OCI-LY7 (cell line): ENCODE measurements around the gene COX17. TPM values are rescaled to one million over a fixed set of nuclear protein-coding genes. Genes with fewer than 3 reads are reported as not detected.
A peak's percentile ranks its signal among the peaks of the same experiment; 100 is the strongest.

ENCODE experiments used
- BruUV-seq: library from RNA; stranded (reverse); fragments of 400-500 nt; replicated peaks from 2 replicates; lab custom pipeline; 2021; lab: Mats Ljungman, UMichigan
- CTCF ChIA-PET: fragments of 300-600 bp; sonication (Branson Sonifier 250); formaldehyde crosslinking; loops from one replicate; lab custom pipeline; 2022; ENCODE audit warnings: antibody characterized with exemption; ENCODE audit not compliant: unreplicated experiment; lab: Charles Lee
- POLR2A ChIA-PET: fragments of 300-600 bp; sonication (Branson Sonifier 250); formaldehyde crosslinking; loops from one replicate; lab custom pipeline; 2022; ENCODE audit warnings: antibody characterized with exemption; lab: Charles Lee
- DNase-seq: peaks from one replicate; pipeline ENCODE4 v3.0.0-alpha.2; 2015; ENCODE audit warnings: low spot score
- H2AFZ ChIP-seq: fragments of 200-600 bp; sonication (generic), shearing (Covaris generic); 2 replicates; pipeline ENCODE4 v1.6.1; 2014; ENCODE audit warnings: mild to moderate bottlenecking, antibody characterized with exemption, low read length, moderate library complexity
- H3K27ac ChIP-seq: fragments of 200-600 bp; sonication (generic); 2 replicates; pipeline ENCODE4 v1.5.1; 2014; ENCODE audit warnings: mixed run types, low read depth, mild to moderate bottlenecking, moderate library complexity, low read length, inconsistent platforms; ENCODE audit not compliant: poor library complexity, severe bottlenecking
- H3K36me3 ChIP-seq: fragments of 200-600 bp; sonication (generic); 2 replicates; pipeline ENCODE4 v1.6.1; 2014; ENCODE audit warnings: mild to moderate bottlenecking, antibody characterized with exemption, low read length, moderate library complexity, mixed read lengths; ENCODE audit not compliant: insufficient read depth
- H3K4me1 ChIP-seq: fragments of 200-600 bp; sonication (generic); 2 replicates; pipeline ENCODE4 v1.5.1; 2014; ENCODE audit warnings: mild to moderate bottlenecking, low read length; ENCODE audit not compliant: insufficient read depth, poor library complexity, severe bottlenecking
- H3K4me2 ChIP-seq: fragments of 200-600 bp; sonication (generic); 2 replicates; pipeline ENCODE4 v1.6.1; 2014; ENCODE audit warnings: mild to moderate bottlenecking, low read length
- H3K4me3 ChIP-seq: fragments of 200-600 bp; sonication (generic); 2 replicates; pipeline ENCODE4 v1.5.1; 2014; ENCODE audit warnings: mild to moderate bottlenecking, low read depth, low read length; ENCODE audit not compliant: poor library complexity, severe bottlenecking
- H3K79me2 ChIP-seq: fragments of 200-600 bp; sonication (generic); 2 replicates; pipeline ENCODE4 v1.6.1; 2016; ENCODE audit warnings: low read depth, mild to moderate bottlenecking, low read length, moderate library complexity, mixed read lengths; ENCODE audit not compliant: insufficient read depth
- H3K9me2 ChIP-seq: fragments of 200-600 bp; sonication (generic); 2 replicates; pipeline ENCODE4 v1.6.1; 2016; ENCODE audit warnings: mild to moderate bottlenecking, low read length, mixed read lengths; ENCODE audit not compliant: insufficient read depth
- H3K9me3 ChIP-seq: fragments of 200-600 bp; sonication (generic); 2 replicates; pipeline ENCODE4 v1.6.1; 2014; ENCODE audit warnings: mild to moderate bottlenecking, mixed run types, low read length, mixed read lengths
- H4K20me1 ChIP-seq: fragments of 200-600 bp; sonication (generic); 2 replicates; pipeline ENCODE4 v1.6.1; 2014; ENCODE audit warnings: mild to moderate bottlenecking, antibody characterized with exemption, low read length, moderate library complexity, mixed read lengths; ENCODE audit not compliant: insufficient read depth
- CTCF ChIP-seq: fragments of 200-600 bp; sonication (generic); conservative IDR thresholded peaks from 2 replicates; pipeline ENCODE4 v1.5.1; 2014; ENCODE audit warnings: mild to moderate bottlenecking, antibody characterized with exemption, low read length, moderate library complexity, mixed read lengths
- EZH2phosphoT487 ChIP-seq: fragments of 200-600 bp; sonication (generic); IDR thresholded peaks from 2 replicates; pipeline ENCODE4 v1.6.1; 2018; ENCODE audit warnings: low read depth, borderline replicate concordance, mild to moderate bottlenecking, mixed run types, antibody characterized with exemption, low read length, moderate library complexity, mixed read lengths
- intact Hi-C: fragments of 100-400 bp; cut with micrococcal nuclease; formaldehyde crosslinking; loops from one replicate; pipeline ENCODE4 v1.10.0; 2022; ENCODE audit not compliant: unreplicated experiment
- total RNA-seq, 2 experiments: library from RNA; depleted of rRNA in 1 of 2; stranded (reverse); fragments of >200 nt in 1 of 2; shearing (Covaris generic) in 1 of 2; gene quantifications; 2 replicates each; pipeline ENCODE4 v1.2.3, GENCODE V29; 2014 to 2022

The COX17 gene
- total RNA-seq, 2 experiments from 2014 or later: 77.3 to 80.0 TPM

GRCh38 chr3:119702530-119703527 lies 25.6 kb upstream of the COX17 start, which contains the start of gene CFAP91:
CFAP91 (plus strand) TSS chr3:119703022; CDS start chr3:119703099, 77 bp downstream.
- CTCF ChIA-PET: no interaction called here
- DNase-seq: no peak
- TF ChIP-seq EZH2phosphoT487 (no peak), CTCF (no peak)
- POLR2A ChIA-PET: no interaction called here
- intact Hi-C loops: no loop called here
- Histone ChIP-seq H3K36me3 (no peaks in the 10 kb centered on the region), H2AFZ (no peak within 1 kb of the TSS), H3K9me2 (no peaks in the 10 kb centered on the region), H3K9me3 (no peaks in the 10 kb centered on the region), H4K20me1 (no peaks in the 10 kb centered on the region), H3K27ac (no peak within 1 kb of the TSS), H3K4me2 (peak within 1 kb of the TSS; percentile 7; the same call in 1 of the 2 replicates), H3K4me3 (no peak within 1 kb of the TSS), H3K79me2 (no peaks in the 10 kb centered on the region), H3K4me1 (no peaks in the 10 kb centered on the region)
- BruUV-seq: no TSS peak

- H4K20me1 ChIP-seq: no peaks in the 10 kb centered on the region
- DNase-seq: no peak
- no peak overlapping the region for H3K4me2 ChIP-seq
- H3K36me3 ChIP-seq: no peaks in the 10 kb centered on the region
- H3K79me2 ChIP-seq: no peaks in the 10 kb centered on the region
- no peaks in the 10 kb centered on the region for H3K9me3 ChIP-seq
- TF ChIP-seq CTCF (no peak), EZH2phosphoT487 (no peak)
- no peak overlapping the region for H3K27ac ChIP-seq
- no TSS peak for BruUV-seq
- intact Hi-C loops: no loop called here
- H3K4me3 ChIP-seq: no peak overlapping the region
- ChIA-PET CTCF (no interaction called here), POLR2A (no interaction called here)
- no peaks in the 10 kb centered on the region for H3K9me2 ChIP-seq
- H2AFZ ChIP-seq: no peak overlapping the region
- H3K4me1 ChIP-seq: no peaks in the 10 kb centered on the region
Observed at GRCh38 chr3:119700920-119701734, 23.9 kb upstream of the COX17 start.
